VCaP (cell line): Measurements from ENCODE around the gene GPSM1.

ENCODE experiments used
- H3K27ac ChIP-seq: fragments of 450-650 bp; 2 replicates; pipeline ENCODE4 v1.5.1; 2017
- CTCF ChIP-seq: fragments of 450-650 bp; conservative IDR thresholded peaks from 2 replicates; pipeline ENCODE4 v1.5.1; 2017; ENCODE audit warnings: mild to moderate bottlenecking, moderate library complexity

Gene GPSM1

GRCh38 chr9:136333486-136333885 is 6.1 kb downstream of the GPSM1 start:
- no peak for TF ChIP-seq CTCF
- no peak overlapping the region for H3K27ac ChIP-seq

GRCh38 chr9:136334541-136334940 is 7.2 kb downstream of the GPSM1 start:
- no peak overlapping the region for H3K27ac ChIP-seq
- no peak for TF ChIP-seq CTCF

- no peak for TF ChIP-seq CTCF
- H3K27ac ChIP-seq, result no peak overlapping the region
Measured at GRCh38 chr9:136335296-136336155, 8.2 kb downstream of the GPSM1 start.

GRCh38 chr9:136336156-136336870 is 9.0 kb downstream of the GPSM1 start:
- H3K27ac ChIP-seq, result no peak overlapping the region
- no peak for TF ChIP-seq CTCF

GRCh38 chr9:136336881-136337280 is 9.5 kb downstream of the GPSM1 start:
- no peak overlapping the region for H3K27ac ChIP-seq
- TF ChIP-seq CTCF, result no peak

- H3K27ac ChIP-seq, result no peak overlapping the region
- TF ChIP-seq CTCF, result no peak
Measured at GRCh38 chr9:136337416-136338395, 10.4 kb downstream of the GPSM1 start.

GRCh38 chr9:136338511-136338910 is 11.2 kb downstream of the GPSM1 start:
- no peak for TF ChIP-seq CTCF
- peak overlapping the region; percentile 34; the same call in 1 of the 2 replicates for H3K27ac ChIP-seq
